GM18526 (cell line): ENCODE results near the gene TRIM17.

Experiments used
- POLR2A ChIP-seq: IDR thresholded peaks from 3 replicates; pipeline ENCODE4 v1.6.1; 2011; ENCODE audit not compliant: insufficient read length; ENCODE audit errors: extremely low read depth

TRIM17 gene

DNA sequence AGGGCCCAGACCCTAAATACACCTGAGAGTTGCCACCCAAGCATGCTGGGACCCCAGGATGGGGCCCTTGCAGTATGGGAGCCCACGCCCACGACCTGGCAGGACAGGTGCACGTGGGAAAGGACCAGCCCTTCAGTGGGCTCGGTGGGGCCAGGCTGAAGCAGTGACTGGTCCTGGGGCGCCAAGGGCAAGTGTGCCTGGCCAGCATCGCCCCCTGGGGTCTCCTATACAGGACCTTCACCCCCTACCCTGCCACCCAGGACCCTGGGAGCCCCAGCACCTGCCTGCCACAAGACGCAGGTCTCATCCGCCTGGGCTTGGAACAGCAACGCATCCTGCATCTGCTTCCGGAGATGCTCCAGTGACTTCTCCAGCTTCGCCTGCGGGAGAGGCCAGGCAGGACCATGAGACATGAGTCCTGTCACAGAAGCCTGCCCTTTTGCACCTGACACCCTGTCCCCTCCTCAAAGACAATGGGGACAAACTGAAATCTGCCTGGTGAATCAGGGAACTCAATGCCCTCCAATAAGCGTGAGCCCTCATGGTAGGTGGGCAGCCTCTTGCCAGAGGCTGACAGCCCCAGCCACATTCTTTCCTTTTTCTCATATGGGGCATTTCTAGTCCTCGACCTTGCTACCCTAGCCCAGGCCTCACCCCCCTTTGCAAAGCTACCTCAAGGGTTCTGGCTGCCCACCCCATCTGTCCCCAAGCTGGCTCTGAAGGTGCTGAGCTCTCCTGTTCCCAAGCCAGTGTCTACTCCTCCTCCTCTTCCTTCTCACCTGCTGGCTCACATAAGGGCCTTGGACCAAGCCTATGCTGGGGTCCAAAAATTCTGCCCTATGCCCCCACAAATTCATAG, 14.7 kb downstream of the TRIM17 start:
- TF ChIP-seq POLR2A = no peak

DNA sequence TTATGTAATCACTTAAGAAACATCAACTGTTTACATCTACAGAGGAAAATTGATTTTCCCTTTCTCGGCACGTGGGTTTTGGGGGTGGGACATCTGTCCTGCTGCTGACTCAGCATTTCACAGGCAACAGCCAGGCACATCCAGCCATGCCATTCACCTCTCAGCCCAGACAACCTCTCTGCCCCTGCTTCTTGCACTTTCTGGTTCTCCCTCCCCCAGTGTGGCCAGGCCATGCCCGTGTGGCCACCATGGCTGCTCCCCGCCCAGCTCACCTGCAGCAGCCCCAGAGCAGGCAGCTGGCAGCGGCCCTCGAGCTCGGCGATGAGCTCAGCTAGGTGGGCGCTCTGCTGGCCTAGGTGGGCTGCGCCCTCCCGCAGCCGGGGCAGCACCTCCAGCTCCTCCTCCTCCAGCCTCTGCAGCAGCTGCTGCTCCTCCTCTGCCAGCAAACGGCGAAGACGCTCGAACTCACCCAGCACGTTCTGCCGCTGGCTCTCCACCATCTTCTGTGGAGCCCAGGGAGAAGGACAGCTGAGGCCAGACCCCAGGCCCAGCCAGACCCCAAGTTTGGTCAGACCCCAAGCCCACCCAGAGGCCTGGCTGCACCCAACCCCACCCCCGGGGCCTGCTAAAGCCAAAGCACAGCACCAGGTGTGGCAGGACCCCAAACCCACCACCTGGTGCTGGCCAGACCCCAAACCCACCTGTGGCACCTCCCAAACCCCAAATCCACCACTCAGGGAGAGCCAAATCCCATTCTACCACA, 15.8 kb downstream of the TRIM17 start:
- no peak for TF ChIP-seq POLR2A

GRCh38 chr1:228400237-228400651, 16.4 kb downstream of the TRIM17 start:
- TF ChIP-seq POLR2A = no peak

DNA sequence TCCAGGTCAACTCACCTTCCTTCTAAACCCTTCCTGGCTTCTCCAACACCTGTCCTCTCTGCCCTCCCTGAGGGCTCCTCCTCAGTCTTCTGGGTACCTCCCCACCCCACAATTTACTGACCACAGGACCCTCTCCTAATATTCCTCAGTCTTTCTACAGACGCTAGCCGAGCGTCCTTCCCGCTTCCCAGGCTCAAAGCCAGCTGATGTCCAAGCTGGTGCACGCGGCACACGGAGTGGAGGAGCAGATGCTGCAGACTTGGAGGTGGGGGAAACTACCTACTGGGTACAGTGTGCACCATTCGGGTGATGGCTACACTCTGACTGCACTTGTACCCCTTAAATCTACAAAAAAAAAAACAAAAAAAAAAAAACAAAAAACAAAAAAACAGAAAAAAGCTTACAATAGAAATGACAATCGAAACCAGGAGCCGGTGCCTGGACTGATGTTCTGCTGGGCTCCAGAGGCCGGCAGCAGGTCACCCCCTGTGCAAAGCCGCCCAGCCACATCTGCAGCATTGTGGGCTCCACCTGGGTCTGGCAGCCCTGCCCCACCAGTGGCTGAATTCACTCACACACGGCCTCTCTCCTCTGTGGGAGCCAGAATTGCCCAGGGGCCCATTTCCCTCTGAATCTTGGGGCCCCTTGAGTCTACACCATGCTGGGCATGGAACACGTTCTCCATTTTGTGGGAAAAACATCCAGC, 17.0 kb downstream of the TRIM17 start:
- TF ChIP-seq POLR2A = no peak

- TF ChIP-seq POLR2A = no peak
Measured at GRCh38 chr1:228398741-228399461, 17.8 kb downstream of the TRIM17 start.

- TF ChIP-seq POLR2A = no peak
Measured at GRCh38 chr1:228397966-228398365, 18.7 kb downstream of the TRIM17 start.

DNA sequence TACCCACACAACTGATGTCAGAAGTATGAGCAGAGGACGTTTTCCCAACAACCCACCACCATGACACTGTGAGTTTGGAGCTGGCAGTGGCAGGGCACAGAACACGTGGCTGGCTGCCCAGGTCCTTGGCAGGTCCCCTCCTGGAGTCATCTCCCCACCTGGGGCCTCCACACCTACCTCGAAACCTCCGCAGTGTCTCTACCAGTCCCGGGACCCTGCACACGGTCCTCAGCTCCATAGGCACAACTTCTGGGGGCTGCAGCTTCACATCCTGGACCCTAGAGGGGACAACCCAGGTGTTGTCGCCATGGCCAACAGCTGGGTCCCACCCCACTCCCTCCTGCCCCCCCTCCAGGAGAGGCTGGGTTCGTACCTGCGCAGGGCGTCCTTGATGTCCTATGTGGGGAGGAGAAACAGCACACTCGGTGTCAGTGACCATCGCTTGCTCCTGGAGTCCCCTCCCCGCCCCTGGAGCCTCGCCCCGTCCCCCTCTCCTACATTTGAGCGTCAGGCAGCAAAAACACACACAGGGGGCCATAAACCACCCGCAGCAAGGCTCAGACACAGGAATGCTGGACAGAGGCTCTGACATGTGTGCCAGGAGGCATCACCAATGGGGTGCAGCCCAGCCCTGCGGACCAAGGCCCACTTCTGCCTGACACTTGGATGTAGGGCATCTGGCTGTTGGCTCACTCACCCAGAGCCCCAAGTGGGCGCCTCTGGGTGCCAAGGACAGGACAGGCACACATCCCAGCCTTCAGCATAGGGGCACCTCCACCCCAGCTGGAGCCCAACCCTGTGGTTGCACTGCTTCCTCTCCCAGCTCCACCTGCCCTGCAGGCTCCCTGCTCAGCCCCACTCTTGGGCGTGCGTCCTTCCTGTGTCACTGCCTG, 19.6 kb downstream of the TRIM17 start:
- no peak for TF ChIP-seq POLR2A

DNA sequence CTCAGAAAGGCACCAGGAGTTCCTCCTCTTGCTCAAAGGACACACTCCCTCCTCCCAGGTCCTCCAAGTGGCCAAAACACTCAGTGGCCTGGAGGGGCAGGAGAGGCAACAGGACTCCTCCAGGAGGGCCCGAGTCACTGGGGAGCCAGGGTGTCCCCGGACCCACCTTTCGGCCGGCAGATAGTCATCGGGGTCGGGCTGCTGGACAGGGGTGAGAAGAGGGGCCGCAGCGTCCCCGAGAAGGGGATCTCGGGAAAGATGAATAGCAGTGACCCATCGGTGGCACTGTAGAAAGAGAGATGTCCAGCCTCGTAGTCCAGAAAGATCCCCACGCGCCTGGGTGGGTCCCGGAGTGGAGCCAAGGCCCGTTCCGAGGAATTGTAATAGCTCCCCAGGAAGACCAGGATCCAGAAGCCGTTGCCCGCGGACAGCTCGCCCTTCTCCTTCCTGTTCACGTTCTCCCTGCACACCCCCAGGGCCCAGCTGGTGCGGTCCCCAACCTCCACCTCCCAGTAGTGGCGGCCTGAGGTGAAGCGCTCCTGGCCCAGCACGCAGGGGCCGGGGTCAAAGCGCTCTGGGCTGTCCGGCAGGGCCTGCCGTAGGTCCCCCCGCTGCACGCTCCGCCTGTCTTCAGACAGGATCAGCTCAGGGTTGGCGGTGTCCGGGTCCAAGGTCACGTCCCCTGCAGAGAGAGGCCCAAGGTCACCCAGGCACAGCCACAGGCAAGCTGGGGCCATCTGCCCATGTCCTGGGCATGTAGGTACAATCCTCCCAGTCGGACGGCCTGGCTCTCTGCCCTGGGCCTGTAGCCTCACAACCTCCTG, 21.9 kb downstream of the TRIM17 start:
- no peak for TF ChIP-seq POLR2A

DNA sequence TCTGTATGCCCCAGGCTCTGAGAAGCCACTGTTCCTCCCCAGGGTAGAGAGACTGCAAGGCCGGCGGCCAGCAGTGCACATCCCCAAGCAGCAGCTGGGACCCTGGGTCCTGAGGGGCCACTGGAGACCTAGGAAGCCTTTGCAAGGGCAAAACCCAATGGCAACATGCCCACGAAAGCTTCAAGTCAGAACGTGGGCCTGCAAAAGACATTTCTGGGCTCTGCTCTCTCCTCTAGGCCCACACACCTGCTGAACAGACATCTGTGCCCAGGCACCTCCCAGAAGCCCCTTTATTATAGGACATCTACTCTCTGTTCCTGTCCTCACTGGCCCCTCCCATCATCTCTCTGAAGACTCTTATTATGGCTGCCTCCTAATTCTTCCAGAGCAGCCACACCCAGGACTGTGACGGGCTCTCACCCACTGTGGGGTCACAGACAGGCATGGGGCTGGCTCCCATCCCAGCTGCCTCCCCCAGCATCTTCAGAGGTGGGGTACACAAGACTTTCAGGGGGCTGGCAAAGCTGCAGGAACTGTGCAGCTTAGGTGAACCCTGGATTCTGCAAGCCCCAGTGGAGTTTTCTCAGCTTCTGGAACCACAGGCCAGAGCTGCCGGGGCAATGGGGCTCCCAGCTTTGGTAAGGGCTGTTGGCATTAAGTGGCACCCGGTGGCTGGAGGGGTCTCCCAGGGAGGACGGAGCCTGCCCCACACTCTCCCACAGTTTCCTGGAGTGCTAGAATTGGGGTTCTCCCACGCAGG, 22.7 kb downstream of the TRIM17 start:
- no peak for TF ChIP-seq POLR2A

DNA sequence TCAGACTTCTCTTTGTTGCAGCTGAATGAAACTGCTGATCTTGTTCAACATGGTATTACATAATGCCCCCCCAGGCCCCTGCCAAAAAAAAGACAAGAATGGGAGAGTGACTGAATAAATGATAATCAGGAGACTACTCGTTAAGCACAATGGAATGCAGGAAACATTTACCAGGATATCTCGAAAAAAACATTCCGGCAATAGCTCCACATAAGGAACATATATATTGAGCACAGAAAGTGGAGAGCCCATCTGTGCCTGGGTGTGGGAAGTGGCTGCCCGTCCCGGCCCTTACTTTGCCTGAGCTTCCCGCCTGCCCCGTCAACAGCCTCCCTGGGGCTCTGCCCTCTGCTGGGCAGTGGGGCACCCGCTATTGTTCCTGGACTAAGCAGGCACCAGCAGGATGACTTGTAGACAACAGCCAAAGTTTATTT, 23.4 kb downstream of the TRIM17 start:
- no peak for TF ChIP-seq POLR2A

- TF ChIP-seq POLR2A = no peak
Measured at GRCh38 chr1:228392111-228392936, 24.3 kb downstream of the TRIM17 start.
